Neutrophil (primary cell): ENCODE measurements around the gene RPRD1A.

Experiments used
- H3K27ac ChIP-seq: fragments of 200-600 bp; sonication (generic); 2 replicates; pipeline ENCODE4 v1.5.1; 2016; ENCODE audit warnings: mild to moderate bottlenecking, moderate library complexity
- H3K27me3 ChIP-seq: fragments of 200-600 bp; sonication (generic); 2 replicates; pipeline ENCODE4 v1.6.0; 2016; ENCODE audit warnings: mild to moderate bottlenecking
- H3K36me3 ChIP-seq: fragments of 200-600 bp; sonication (generic); 2 replicates; pipeline ENCODE4 v1.5.1; 2017
- H3K4me1 ChIP-seq, 2 experiments: fragments of 200-600 bp in 1 of 2; sonication (generic) in 1 of 2; 1 replicate in 1 of 2; 2 replicates in 1 of 2; pipeline versions ENCODE4 v1.5.1 to v1.6.1; 2013 to 2016; ENCODE audit warnings: low read depth in 1 of 2, low read length in 1 of 2, mild to moderate bottlenecking in 1 of 2, moderate library complexity in 1 of 2; ENCODE audit not compliant: control insufficient read depth in 1 of 2, insufficient read depth in 1 of 2
- H3K4me3 ChIP-seq, 2 experiments: fragments of 200-600 bp in 1 of 2; sonication (generic) in 1 of 2; 1 replicate in 1 of 2; 2 replicates in 1 of 2; pipeline ENCODE4 v1.5.1; 2013 to 2016; ENCODE audit warnings: low read depth in 1 of 2, low read length in 1 of 2, mild to moderate bottlenecking in 1 of 2, moderate library complexity in 1 of 2
- H3K9me3 ChIP-seq: fragments of 200-600 bp; sonication (generic); 2 replicates; pipeline ENCODE4 v1.5.1; 2016
- CTCF ChIP-seq: fragments of 200-600 bp; sonication (generic); IDR thresholded peaks from 2 replicates; pipeline ENCODE4 v1.5.1; 2016; ENCODE audit warnings: antibody characterized with exemption

Gene RPRD1A

DNA sequence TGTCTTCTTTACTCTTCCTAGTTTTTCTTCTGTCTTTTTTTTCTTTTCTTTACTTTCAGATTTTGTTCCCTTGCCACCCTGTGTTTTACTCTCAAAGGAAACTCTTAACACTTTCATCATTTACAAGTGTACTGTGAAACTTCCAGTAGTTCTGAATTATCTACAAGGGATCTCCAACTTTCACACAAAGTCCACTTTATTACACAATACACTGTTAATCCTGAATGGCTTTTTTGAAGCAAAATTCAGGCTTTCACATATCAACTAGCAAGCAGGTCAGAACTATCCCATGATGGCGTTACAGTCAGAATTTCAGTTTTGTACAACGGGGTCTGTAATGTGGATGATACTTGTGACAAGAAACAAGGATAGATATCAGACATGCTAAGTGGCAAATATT, 60.4 kb downstream of the RPRD1A start:
- no peaks in the 10 kb centered on the region for H3K36me3 ChIP-seq
- no peaks in the 10 kb centered on the region for H3K27me3 ChIP-seq
- H3K4me3 ChIP-seq, result no peak overlapping the region
- no peaks in the 10 kb centered on the region for H3K9me3 ChIP-seq
- TF ChIP-seq CTCF, result no peak
- H3K4me1 ChIP-seq, result no peaks in the 10 kb centered on the region
- no peak overlapping the region for H3K27ac ChIP-seq

DNA sequence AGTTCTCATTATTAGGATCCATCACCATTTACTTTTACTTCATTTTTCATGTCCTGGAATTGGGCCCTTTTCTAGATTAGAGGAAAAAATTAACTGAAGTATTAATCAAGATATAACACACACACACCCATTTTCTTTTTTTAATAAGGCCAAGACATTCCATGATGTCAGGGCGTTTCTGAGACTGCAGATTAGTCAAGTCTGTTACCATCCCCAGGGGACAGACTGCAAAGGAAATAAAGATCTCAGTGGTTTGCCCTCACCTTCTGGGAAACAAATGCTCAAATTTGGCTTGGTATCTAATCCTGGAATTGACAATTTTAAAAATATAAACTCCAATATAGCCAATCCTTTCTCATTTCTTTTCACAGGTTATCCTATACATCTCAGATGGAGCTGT, 67.4 kb downstream of the RPRD1A start:
- no peak for TF ChIP-seq CTCF
- H3K4me1 ChIP-seq, result no peaks in the 10 kb centered on the region
- no peak overlapping the region for H3K4me3 ChIP-seq
- H3K9me3 ChIP-seq, result no peaks in the 10 kb centered on the region
- H3K27ac ChIP-seq, result no peak overlapping the region
- H3K27me3 ChIP-seq, result no peaks in the 10 kb centered on the region
- no peaks in the 10 kb centered on the region for H3K36me3 ChIP-seq

GRCh38 chr18:35998967-35999366, 68.4 kb downstream of the RPRD1A start:
- H3K9me3 ChIP-seq, result no peaks in the 10 kb centered on the region
- no peaks in the 10 kb centered on the region for H3K4me1 ChIP-seq
- H3K27me3 ChIP-seq, result no peaks in the 10 kb centered on the region
- no peak overlapping the region for H3K27ac ChIP-seq
- H3K4me3 ChIP-seq, result no peak overlapping the region
- no peaks in the 10 kb centered on the region for H3K36me3 ChIP-seq
- no peak for TF ChIP-seq CTCF

DNA sequence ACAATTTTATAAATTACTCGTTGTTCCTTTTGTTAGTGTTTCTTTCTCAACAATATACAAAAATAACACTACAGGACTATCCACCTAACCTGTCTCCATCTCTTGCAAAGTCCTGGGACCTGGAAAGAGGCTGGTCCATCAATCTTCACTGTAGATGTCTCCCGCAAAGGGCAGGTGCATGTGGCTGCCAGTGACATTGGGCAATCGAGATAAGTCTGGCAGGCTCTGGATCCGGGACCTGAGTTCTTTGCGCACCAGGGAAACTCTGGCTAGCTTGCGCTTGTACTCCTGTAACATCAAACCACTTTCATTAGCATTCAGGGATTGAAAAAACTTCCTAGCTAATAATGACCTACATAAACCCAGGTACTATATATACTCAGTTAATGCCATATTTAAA, 74.3 kb downstream of the RPRD1A start:
- Histone ChIP-seq H3K36me3 (peaks cover 26% of the 10 kb centered on the region), H3K27me3 (no peaks in the 10 kb centered on the region), H3K9me3 (no peaks in the 10 kb centered on the region), H3K4me1 (no peaks in the 10 kb centered on the region), H3K4me3 (no peak overlapping the region), H3K27ac (no peak overlapping the region)
- no peak for TF ChIP-seq CTCF

DNA sequence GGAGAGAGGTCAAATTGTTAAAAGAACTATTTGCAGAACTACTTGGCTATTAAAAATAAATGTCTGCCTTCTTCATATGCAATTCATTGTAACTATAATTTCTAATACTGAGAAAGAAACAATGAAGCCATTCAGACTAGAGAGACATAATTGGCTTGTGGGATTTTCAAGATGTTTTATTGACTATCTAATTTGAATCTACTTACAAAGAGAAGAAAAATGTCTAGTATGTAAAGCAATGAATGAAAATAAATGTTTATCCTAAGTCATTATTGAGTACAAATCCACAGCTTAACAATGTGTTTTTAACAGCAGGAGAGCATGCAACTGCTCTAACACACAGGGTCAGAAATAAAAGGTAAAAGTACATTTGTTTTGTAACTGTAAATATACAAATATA, 75.7 kb downstream of the RPRD1A start:
- Histone ChIP-seq H3K4me1 (no peaks in the 10 kb centered on the region), H3K4me3 (no peak overlapping the region), H3K27me3 (no peaks in the 10 kb centered on the region), H3K36me3 (peaks cover 26% of the 10 kb centered on the region), H3K9me3 (no peaks in the 10 kb centered on the region), H3K27ac (no peak overlapping the region)
- TF ChIP-seq CTCF, result no peak

DNA sequence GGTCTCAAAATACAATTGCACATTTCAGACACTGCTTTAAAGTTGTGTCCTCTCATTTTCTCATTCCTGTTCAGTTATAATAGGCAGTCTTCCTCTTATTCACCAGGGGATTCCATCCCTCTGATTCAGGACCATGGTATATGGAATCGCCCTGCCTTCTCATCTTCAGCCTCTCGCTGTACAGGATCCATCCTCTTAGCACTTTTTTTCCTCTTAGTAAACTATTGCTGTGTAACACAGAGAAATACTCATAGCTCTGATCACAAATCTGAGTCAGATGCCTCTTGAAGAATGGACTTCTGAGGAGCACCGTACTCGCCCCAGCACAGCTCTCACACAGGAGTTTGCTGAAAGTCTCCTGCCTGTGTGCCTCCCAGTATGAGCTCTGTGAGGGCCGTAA, 83.5 kb downstream of the RPRD1A start:
- no peak overlapping the region for H3K27ac ChIP-seq
- no peaks in the 10 kb centered on the region for H3K9me3 ChIP-seq
- H3K4me1 ChIP-seq, result peaks cover 0 to 3% of the 10 kb centered on the region in 2 experiments
- no peaks in the 10 kb centered on the region for H3K27me3 ChIP-seq
- H3K4me3 ChIP-seq, result no peak overlapping the region
- peaks cover 33% of the 10 kb centered on the region for H3K36me3 ChIP-seq
- no peak for TF ChIP-seq CTCF
